Astrocyte of the cerebellum (primary cell): ENCODE results near the gene TRIM46.

Experiments used
- DNase-seq: peaks from one replicate; pipeline ENCODE4 v3.0.0-alpha.2; 2011; ENCODE audit warnings: low read depth
- H3K4me3 ChIP-seq: 2 replicates; pipeline ENCODE4 v1.5.1; 2011; ENCODE audit warnings: mild to moderate bottlenecking, low read depth, low read length, moderate library complexity
- in situ Hi-C: cut with HindIII; loops from 2 replicates; pipeline ENCODE4 v1.10.0; 2017; ENCODE audit warnings: low sequenced_read_pairs
- TF ChIP-seq, protein P1 (sequence below): IDR thresholded peaks from 2 replicates; pipeline ENCODE4 v1.5.1; 2012; ENCODE audit warnings: low read length, low read depth, moderate library complexity, mild to moderate bottlenecking; ENCODE audit errors: missing control alignments

TRIM46 gene

DNA sequence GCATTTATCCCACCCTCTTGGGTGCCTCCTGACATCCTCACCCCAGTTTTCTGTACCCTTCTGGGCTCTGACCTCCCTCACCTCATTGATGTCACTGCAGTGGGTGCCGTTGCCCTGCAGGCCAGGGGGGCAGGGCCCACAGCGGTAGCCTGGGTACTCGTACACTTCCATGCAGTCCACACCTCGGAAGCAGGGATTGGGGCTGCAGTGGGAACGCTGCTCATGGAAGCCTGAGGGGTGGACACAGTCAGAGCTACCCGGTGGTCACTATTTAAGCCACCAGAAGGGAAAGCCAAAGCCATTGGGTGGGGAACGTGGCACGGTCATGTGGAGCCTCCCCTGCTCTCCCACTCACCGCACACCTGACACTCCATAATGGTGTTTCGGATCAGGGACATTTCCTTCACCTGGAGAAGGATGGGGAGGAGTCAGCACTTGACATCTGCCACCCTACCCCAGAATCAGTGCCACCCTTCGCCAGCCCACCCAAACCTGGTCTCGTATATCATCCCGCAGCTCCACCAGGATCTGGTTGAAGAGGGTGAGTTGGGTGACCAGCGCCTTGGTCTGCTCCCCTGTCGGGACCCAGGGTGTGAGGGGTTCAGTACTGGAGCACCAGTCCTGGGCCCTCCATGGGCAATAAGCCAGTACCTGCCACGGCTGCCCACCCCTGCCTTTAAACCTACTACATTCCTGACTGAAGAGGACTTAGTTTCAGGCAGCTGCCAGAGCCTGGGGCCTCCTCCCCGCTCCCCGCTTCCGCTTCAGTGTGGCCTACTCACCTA, 29.3 kb downstream of the TRIM46 start:
- no peak for DNase-seq
- in situ Hi-C loops: no loop called here
- H3K4me3 ChIP-seq: no peak overlapping the region
- TF ChIP-seq, protein P1, sequence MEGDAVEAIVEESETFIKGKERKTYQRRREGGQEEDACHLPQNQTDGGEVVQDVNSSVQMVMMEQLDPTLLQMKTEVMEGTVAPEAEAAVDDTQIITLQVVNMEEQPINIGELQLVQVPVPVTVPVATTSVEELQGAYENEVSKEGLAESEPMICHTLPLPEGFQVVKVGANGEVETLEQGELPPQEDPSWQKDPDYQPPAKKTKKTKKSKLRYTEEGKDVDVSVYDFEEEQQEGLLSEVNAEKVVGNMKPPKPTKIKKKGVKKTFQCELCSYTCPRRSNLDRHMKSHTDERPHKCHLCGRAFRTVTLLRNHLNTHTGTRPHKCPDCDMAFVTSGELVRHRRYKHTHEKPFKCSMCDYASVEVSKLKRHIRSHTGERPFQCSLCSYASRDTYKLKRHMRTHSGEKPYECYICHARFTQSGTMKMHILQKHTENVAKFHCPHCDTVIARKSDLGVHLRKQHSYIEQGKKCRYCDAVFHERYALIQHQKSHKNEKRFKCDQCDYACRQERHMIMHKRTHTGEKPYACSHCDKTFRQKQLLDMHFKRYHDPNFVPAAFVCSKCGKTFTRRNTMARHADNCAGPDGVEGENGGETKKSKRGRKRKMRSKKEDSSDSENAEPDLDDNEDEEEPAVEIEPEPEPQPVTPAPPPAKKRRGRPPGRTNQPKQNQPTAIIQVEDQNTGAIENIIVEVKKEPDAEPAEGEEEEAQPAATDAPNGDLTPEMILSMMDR: no peak

DNA sequence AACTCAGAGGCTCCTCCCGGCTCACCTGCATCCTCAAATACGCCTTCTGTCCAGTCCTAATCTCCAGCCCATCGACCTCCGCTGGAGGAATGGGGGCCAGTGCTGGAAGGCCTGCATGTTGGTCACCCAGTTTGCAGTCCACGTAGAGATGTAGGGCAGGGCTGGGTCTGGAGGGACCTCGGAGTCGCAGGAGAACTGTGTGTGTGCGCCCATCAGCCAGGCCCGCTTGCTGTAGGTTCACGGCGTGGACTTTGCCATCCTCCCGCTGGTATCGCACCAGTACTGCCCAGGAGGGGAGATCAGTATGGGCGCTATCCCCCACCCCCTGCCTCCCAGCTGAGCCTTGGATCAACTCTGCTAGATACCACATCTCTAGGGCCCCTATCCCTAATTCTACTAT, 31.4 kb downstream of the TRIM46 start:
- TF ChIP-seq, protein P1: no peak
- no peak overlapping the region for H3K4me3 ChIP-seq
- in situ Hi-C loops: no loop called here
- DNase-seq: no peak

DNA sequence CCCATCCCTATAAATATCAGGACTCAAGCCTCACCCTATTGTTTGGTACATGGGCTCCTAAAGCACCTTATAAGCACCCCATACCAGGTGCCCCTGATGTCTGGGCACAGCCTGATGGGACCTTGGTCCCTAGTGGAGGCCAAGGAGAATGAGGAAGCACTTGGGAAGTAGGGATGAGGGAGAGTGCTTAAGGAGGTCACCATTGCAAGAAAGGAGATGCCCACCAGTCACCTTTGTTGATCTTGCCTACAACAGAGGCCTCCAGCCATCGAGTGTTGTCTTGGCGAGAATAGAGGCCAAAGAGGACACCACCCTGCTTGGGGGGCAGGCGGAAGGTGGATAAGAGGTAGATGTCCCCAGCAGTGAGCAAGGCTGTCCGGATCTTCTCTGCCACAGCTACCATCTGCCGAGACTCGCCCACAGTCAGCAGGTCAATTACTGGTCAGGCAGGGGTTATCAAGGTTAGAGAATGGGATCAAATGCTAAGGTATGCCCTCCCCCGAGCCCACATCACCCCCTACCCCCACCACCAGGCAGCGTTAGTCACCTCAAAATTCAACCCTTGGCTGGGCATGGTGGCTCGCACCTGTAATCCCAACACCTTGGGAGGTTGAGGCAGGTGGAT, 32.4 kb downstream of the TRIM46 start:
- in situ Hi-C loops: no loop called here
- DNase-seq: no peak

DNA sequence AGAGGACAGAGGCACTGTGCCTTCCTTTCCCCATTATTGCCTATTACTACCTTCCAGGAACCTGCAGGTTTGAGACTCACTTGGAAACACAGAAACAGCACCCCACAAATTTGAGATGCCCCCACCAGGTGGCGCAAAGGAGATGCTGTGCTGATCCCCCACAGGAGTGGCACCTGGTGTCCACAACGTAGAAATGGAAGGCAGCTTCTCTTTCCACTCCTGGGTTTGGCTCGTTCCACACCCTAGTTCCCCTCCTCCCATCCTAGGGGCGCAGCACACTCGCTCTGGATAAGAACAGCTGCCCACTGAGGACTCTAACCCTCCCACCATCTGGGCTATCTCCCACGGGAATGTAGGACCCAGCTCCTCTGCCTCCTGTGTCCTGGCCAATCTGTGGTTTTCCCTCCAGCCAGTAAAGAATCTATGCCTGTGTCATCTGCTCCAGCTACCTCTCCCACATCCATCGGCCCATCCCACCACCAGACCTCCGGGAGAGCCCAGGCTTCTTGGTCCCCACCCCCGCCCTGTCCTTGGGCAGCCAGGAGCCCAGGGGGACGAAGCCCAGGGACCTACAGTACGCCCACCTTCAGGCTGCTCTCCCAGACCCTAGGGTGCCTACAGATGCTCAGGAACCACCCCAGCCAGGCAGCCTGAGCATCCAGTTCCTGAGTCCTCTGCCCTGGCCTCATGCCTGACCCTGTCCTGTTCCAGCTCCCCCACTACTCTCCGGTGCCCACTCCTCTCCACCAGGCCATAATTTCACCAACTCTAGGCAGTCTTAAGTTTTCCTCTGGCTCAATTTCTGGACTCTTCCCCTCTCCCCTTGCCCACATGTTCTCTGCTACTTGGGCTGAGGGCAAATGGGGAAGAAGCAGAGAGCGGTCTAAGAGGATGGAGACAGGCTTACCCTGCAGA, 33.5 kb downstream of the TRIM46 start:
- in situ Hi-C loops: no loop called here
- DNase-seq: no peak
- TF ChIP-seq, protein P1: peak; percentile 93
- peak overlapping the region; percentile 82 for H3K4me3 ChIP-seq

More for the DNA sequence above, 32.4 kb downstream of the TRIM46 start:
- TF ChIP-seq, protein P1: no peak
- H3K4me3 ChIP-seq: no peak overlapping the region

DNA sequence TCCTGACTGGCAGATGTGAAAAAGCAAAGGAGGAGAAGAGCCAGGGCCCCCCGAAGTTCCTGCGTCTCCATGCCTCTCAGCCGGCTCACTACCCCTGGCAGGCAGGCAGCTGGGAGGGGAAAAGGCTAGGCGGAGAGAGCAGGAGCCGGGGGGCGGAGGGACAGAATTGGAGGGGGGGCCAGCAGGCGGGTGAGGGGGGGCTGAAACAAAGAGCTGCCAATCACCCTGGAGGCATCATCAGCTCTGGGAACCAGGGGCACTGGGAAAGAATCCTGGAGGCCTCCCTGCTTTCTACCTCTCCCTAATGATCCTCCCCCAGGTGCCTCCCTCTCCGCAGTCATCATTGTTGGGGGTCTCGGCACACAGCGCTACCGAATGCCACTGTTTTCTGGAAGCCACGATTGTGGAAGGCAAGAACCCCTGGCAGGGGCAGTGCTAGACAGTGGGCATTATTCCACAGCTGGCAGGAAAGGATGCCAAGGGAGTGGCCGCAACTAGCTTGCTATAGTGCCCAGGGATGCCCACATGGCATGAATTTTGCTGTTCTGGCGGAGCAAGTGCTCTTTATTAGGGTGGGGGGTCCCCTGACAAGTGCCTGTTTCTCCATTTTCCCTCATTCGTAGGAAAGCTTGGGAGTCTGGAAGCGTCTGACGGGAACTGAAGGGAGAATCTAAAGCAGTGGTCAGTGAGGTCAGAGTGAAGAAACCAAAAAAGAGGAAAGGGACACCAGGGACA, 34.3 kb downstream of the TRIM46 start, which contains the start of gene THBS3:
Gene THBS3, minus strand, starts transcription at position 92 of the 735 bp plus-strand sequence. Its CDS starts 21 bp downstream, at position 71.
- in situ Hi-C loops: no loop called here
- TF ChIP-seq, protein P1: no peak
- DNase-seq: no peak
- H3K4me3 ChIP-seq: peak within 1 kb of the TSS; percentile 82
